Measurements from ENCODE around the gene NDC80. TPM values are rescaled to one million over a fixed set of nuclear protein-coding genes. Genes with fewer than 3 reads are reported as not detected.

The NDC80 gene
- total RNA-seq, 6 experiments from 2014 or later, result 0.34 to 1.6 (median 0.55) TPM; not detected in 1

DNA sequence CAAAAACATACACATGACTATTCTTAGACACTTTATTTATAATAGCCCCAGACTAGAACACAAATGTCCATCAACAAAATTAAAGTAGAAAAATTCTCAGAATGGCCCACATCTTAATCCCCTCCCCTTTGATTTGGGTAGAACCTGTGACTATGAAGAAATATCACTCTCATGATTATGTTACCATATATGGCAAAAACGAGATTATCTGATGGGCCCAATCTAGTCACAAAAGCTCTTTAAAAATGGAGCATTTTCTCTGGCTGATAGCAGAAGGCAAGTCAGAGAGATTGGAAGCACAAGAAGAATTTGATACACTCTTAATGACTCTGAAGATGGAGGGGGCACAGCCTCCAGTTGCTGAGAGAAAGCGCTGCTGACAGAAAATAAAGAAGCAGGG, 39.6 kb upstream of the NDC80 start:
- no peak overlapping the region for H3K4me3 ChIP-seq
- no peaks in the 10 kb centered on the region for H3K4me1 ChIP-seq
- no peak overlapping the region for H3K27ac ChIP-seq
- no peaks in the 10 kb centered on the region for H3K27me3 ChIP-seq
- DNase-seq (no peak), ATAC-seq (no peak)
- intact Hi-C loops (cut with DNase I), result no loop called here
- no peaks in the 10 kb centered on the region for H3K9me3 ChIP-seq
- 86% methylated on average over 1 of the region's 2 CpGs for WGBS (ENCODE audit: insufficient coverage, low coverage, low lambda C conversion rate, missing lambda C conversion rate)
- TF ChIP-seq POLR2A (IDR thresholded peaks at IDR 0.05) (no peak), CTCF (IDR thresholded peaks at IDR 0.05) (no peak)
- H3K36me3 ChIP-seq, result no peaks in the 10 kb centered on the region

DNA sequence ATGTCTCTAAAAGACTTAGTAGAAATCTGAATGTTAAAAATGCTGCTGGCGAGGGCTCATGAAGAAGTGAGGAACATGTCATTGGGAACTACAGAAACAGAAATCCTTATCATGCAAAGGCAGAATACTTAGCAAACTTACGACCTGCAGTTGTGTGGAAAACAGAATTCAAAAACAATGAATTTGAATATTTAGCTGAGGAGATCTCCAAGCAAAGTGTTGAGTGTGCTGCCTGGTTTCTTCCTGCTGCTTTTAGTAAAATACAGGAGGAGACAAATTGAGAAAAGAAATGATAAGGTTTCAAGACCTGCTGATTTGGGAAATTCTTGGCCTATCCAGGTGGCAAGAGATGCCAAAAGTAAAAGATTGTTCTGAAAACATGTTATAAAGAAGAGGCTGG, 38.6 kb upstream of the NDC80 start:
- Histone ChIP-seq H3K27me3 (no peaks in the 10 kb centered on the region), H3K4me3 (no peak overlapping the region), H3K4me1 (no peaks in the 10 kb centered on the region), H3K36me3 (no peaks in the 10 kb centered on the region), H3K27ac (no peak overlapping the region), H3K9me3 (no peaks in the 10 kb centered on the region)
- DNase-seq (no peak), ATAC-seq (no peak)
- TF ChIP-seq CTCF (IDR thresholded peaks at IDR 0.05) (no peak), POLR2A (IDR thresholded peaks at IDR 0.05) (no peak)
- intact Hi-C loops (cut with DNase I), result no loop called here
- 94% methylated on average over 2 of the region's 2 CpGs for WGBS (ENCODE audit: insufficient coverage, low coverage, low lambda C conversion rate, missing lambda C conversion rate)

DNA sequence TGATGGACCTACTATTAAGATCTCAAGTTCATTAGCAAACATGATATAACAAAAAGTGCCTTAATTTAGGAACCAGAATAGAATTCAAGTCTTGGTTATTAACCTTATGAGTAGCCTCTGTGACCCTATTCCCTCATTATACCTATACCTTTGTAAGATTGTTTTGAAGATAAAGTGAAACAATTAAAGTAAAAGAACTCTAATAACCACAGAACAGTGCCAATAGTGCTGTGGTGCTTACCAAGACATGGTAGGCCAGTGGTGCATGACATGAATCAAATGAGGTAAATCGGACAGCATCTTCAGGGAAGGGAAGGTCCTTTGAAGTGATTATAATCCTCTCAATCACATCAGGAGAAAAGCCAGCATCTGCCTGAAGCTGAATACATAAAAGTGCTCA, 36.5 kb upstream of the NDC80 start:
- intact Hi-C loops (cut with DNase I), result no loop called here
- Histone ChIP-seq H3K27me3 (no peaks in the 10 kb centered on the region), H3K36me3 (no peaks in the 10 kb centered on the region), H3K4me1 (no peaks in the 10 kb centered on the region), H3K27ac (no peak overlapping the region), H3K4me3 (no peak overlapping the region), H3K9me3 (no peaks in the 10 kb centered on the region)
- DNase-seq, result no peak
- TF ChIP-seq POLR2A (IDR thresholded peaks at IDR 0.05), result no peak
- TF ChIP-seq CTCF (IDR thresholded peaks at IDR 0.05), result no peak
- no peak for ATAC-seq
- WGBS (ENCODE audit: insufficient coverage, low coverage, low lambda C conversion rate, missing lambda C conversion rate), result 89% methylated on average over 1 of the region's 1 CpG

- H3K9me3 ChIP-seq, result no peaks in the 10 kb centered on the region
- DNase-seq (no peak), ATAC-seq (no peak)
- intact Hi-C loops (cut with DNase I), result no loop called here
- H3K4me3 ChIP-seq, result no peak overlapping the region
- H3K4me1 ChIP-seq, result no peaks in the 10 kb centered on the region
- H3K27me3 ChIP-seq, result no peaks in the 10 kb centered on the region
- WGBS (ENCODE audit: insufficient coverage, low coverage, low lambda C conversion rate, missing lambda C conversion rate), result 71% methylated on average over 1 of the region's 1 CpG
- no peak overlapping the region for H3K27ac ChIP-seq
- H3K36me3 ChIP-seq, result no peaks in the 10 kb centered on the region
- no peak for TF ChIP-seq CTCF (IDR thresholded peaks at IDR 0.05)
- TF ChIP-seq POLR2A (IDR thresholded peaks at IDR 0.05), result no peak
Observed at GRCh38 chr18:2535419-2535910, 35.9 kb upstream of the NDC80 start.

DNA sequence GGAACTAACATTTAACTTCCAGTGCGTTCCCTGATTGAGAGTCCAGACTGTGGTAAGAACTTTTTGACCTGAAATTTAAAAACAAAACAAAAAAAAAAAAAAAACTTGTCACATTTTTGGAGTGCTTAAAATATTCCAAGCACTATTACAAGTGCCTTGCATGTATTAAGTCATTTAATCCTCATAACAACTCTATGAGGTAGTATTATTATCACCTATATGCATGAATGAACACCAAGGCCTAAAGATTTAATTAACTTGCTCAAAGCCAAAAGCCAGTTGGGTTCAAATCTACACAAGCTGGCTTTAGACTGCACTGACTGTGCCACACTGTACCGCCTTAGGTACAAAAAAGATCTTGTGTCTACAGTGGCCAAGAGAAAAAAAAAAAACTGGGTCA, 35.3 kb upstream of the NDC80 start:
- Histone ChIP-seq H3K27ac (no peak overlapping the region), H3K36me3 (no peaks in the 10 kb centered on the region), H3K4me1 (no peaks in the 10 kb centered on the region), H3K4me3 (no peak overlapping the region), H3K27me3 (no peaks in the 10 kb centered on the region), H3K9me3 (no peaks in the 10 kb centered on the region)
- intact Hi-C loops (cut with DNase I), result no loop called here
- DNase-seq (no peak), ATAC-seq (no peak)
- 67% methylated on average over 2 of the region's 2 CpGs for WGBS (ENCODE audit: insufficient coverage, low coverage, low lambda C conversion rate, missing lambda C conversion rate)
- TF ChIP-seq CTCF (IDR thresholded peaks at IDR 0.05) (no peak), POLR2A (IDR thresholded peaks at IDR 0.05) (no peak)

Measured in right lobe of liver (tissue), 6 donors.